ENCODE data around the gene LRRC3B. TPM values are rescaled to one million over a fixed set of nuclear protein-coding genes. Genes with fewer than 3 reads are reported as not detected.

LRRC3B gene
- total RNA-seq, 1 donor from 2014 or later, result 0.30 TPM

DNA sequence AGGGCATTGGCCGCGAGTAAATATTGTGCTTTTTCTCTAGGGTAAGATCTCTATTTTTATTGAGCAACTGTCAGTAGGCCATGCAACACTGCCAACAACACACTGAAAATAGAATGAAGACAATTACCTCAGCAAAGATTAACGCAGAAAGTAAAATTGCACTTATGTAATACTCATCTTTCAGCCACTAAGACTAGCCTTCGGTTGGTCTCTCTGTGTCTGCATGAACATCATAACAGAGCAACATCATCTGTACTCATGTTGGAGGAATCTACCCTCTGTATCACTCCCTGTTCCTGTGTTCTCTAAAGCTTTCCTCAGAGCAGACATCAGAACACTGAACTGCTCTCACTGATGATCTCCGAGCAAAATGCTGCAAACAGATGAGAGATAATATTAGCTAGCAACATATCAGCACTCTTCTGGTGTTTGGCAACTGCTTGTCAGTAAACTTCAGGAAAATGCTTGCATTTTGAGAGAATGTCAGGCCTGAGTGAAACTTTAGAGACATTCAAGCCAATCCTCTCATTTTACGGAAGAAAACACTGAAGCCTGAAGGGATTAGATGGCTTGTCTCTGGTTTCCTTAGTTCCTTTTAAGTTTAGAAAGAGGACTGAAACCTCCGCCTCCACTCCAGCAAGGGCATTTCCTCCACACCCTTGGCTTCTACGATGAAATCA lies 8.4 kb upstream of the LRRC3B start:
- Histone ChIP-seq H3K36me3 (no peaks in the 10 kb centered on the region), H3K4me1 (no peaks in the 10 kb centered on the region), H3K27ac (no peak overlapping the region), H3K27me3 (ENCODE audit: low read depth) (no peaks in the 10 kb centered on the region), H3K9me3 (no peaks in the 10 kb centered on the region), H3K4me3 (no peak overlapping the region)
- ATAC-seq (no peak), DNase-seq (no peak)
- TF ChIP-seq, protein P1, sequence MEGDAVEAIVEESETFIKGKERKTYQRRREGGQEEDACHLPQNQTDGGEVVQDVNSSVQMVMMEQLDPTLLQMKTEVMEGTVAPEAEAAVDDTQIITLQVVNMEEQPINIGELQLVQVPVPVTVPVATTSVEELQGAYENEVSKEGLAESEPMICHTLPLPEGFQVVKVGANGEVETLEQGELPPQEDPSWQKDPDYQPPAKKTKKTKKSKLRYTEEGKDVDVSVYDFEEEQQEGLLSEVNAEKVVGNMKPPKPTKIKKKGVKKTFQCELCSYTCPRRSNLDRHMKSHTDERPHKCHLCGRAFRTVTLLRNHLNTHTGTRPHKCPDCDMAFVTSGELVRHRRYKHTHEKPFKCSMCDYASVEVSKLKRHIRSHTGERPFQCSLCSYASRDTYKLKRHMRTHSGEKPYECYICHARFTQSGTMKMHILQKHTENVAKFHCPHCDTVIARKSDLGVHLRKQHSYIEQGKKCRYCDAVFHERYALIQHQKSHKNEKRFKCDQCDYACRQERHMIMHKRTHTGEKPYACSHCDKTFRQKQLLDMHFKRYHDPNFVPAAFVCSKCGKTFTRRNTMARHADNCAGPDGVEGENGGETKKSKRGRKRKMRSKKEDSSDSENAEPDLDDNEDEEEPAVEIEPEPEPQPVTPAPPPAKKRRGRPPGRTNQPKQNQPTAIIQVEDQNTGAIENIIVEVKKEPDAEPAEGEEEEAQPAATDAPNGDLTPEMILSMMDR (IDR thresholded peaks at IDR 0.05), result no peak
- intact Hi-C loops (cut with DNase I), result no loop called here

DNA sequence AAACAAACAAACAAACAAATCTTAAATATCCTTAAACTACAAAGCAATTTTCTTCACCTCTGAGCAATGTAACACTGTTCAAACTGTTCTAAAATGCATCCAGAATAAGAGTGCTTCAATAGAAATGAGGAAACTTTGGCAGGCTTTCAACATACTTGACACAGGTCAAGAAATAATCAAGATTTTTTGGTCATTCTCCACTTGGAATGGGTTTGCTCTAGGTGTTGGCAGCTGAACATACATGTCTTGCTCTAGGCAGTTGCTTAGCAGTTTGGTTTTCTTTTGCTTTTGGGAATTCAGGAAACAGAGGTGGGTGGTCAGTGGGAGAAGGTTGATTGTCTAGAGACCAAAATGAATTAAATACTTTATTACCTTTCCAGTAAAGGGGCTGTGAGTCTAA lies 1.4 kb upstream of the LRRC3B start:
- ATAC-seq, result peak; percentile 33 to 50
- DNase-seq, result no peak
- no peak overlapping the region for H3K4me3 ChIP-seq
- no peaks in the 10 kb centered on the region for H3K9me3 ChIP-seq
- peaks cover 39% of the 10 kb centered on the region for H3K27me3 ChIP-seq (ENCODE audit: low read depth)
- TF ChIP-seq, protein P1 (IDR thresholded peaks at IDR 0.05), result no peak
- peaks cover 18% of the 10 kb centered on the region for H3K4me1 ChIP-seq
- no peak overlapping the region for H3K27ac ChIP-seq
- intact Hi-C loops (cut with DNase I), result no loop called here
- no peaks in the 10 kb centered on the region for H3K36me3 ChIP-seq

DNA sequence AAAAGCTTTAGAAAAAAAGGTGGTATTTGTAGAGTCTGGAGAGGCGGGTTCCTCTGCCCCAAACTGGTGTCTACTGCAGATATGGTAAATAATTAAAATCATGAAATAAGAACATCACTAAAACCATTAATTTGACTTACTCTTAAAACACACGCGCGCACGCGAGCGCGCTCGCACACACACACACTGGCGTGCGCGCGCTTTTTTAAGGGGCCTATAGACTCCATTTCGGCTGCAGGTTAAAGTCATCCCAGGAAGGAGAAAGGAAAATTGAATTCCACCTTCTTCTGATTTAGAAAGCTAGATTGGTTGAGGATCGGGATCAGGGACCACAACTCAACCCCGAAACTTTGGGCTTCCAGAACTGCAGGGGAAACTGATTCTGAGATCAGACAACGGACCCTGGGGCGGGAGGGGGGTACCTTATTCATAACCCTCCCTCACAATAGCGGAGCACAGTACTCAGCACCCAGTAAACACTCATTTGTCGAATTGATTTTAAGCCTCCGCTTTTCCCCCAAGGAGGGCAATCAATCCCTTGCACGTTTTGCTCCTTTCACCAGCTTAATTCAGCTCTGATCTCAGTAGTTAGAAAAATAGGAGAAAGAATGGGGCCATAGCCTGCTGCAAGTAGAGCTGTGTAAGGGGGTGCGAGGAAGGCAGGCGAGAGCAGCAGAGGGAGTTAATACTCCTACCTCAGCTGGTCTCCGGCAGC lies 509 bp upstream of the LRRC3B start:
- DNase-seq (no peak), ATAC-seq (no peak)
- peak overlapping the region; percentile 42 for H3K4me3 ChIP-seq
- H3K27me3 ChIP-seq (ENCODE audit: low read depth), result peaks cover 39% of the 10 kb centered on the region
- TF ChIP-seq, protein P1 (IDR thresholded peaks at IDR 0.05), result no peak
- no peaks in the 10 kb centered on the region for H3K9me3 ChIP-seq
- peaks cover 18% of the 10 kb centered on the region for H3K4me1 ChIP-seq
- H3K27ac ChIP-seq, result no peak overlapping the region
- H3K36me3 ChIP-seq, result no peaks in the 10 kb centered on the region
- intact Hi-C loops (cut with DNase I), result no loop called here

DNA sequence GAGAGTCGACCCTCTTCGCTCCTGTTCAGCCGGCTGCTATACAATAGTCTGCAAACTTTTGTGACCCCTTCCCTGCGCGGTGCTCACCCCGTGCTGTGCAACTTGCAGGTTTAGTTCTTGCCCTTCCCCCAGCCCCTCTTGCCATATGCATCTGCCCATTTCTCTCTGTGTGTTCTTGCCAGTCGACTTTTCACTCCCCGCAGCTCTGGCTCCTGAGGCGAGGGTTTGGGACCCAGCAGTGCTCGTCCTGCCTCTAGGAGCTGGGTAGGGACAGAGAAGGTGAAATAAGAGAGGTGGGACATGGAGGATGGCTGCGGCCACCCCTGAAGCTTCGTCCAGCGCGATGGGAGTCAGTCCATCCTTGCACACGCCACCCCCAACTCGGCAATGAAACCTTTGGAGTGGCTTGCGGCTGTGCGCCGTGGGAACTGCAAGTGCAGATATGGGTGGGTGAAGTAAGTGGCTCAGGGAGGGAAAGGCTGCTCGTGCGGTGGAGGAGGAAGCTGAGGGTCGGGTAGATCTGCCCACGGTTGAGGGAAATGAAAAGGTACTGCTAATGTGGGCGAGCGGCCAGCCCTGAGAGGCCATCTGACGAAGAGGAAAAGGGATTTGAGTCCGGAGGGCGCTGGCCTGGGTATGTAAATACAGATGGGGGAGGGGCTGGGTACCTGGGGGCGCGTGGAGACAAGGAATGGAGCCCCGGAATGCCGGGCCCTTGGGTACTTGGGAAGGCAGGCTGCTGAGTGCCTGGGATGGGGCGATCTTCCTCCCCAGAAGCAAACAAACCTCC lies 1.0 kb downstream of the LRRC3B start:
- H3K27me3 ChIP-seq (ENCODE audit: low read depth), result peaks cover 39% of the 10 kb centered on the region
- H3K4me3 ChIP-seq, result peak overlapping the region; percentile 42
- no peaks in the 10 kb centered on the region for H3K36me3 ChIP-seq
- no peaks in the 10 kb centered on the region for H3K9me3 ChIP-seq
- peaks cover 18% of the 10 kb centered on the region for H3K4me1 ChIP-seq
- DNase-seq (peak; percentile 41), ATAC-seq (peak in 1 of 2 donors; percentile 9)
- TF ChIP-seq, protein P1 (IDR thresholded peaks at IDR 0.05), result no peak
- intact Hi-C loops (cut with DNase I), result no loop called here
- no peak overlapping the region for H3K27ac ChIP-seq

DNA sequence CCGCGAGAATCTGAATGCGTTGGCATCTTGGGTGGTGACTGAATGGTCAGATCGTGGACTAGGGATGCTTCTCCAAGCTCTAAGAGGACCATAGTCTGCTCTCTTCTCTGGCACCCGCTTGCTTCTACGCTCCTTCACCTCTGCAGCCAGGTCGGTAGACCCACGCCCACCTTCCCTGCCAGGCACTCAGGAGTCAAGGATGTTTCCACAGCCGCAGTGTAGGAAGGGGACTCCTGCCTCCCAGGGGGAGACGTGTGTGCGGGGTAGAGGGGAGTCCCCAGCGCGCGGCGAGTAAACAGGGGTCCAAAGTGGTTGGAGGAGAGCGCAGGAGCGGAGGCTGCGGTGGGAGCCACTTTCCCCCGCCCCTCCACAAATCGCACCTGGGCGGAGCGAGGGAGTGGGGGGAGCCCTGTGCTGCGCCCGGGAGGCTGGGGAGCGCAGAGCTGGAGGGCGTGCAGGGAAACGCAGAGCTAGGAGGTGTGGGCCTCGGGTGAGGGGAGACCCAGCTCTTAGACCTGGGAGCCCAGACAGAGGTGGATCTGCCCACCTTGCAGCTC lies 1.7 kb downstream of the LRRC3B start:
- TF ChIP-seq, protein P1 (IDR thresholded peaks at IDR 0.05), result no peak
- H3K4me3 ChIP-seq, result no peak overlapping the region
- no peaks in the 10 kb centered on the region for H3K9me3 ChIP-seq
- intact Hi-C loops (cut with DNase I), result no loop called here
- peaks cover 39% of the 10 kb centered on the region for H3K27me3 ChIP-seq (ENCODE audit: low read depth)
- no peak for DNase-seq
- H3K4me1 ChIP-seq, result peaks cover 18% of the 10 kb centered on the region
- peak; percentile 15 to 27 for ATAC-seq
- no peak overlapping the region for H3K27ac ChIP-seq
- H3K36me3 ChIP-seq, result no peaks in the 10 kb centered on the region
